ENCODE results near the gene C15orf61.

The C15orf61 gene

DNA sequence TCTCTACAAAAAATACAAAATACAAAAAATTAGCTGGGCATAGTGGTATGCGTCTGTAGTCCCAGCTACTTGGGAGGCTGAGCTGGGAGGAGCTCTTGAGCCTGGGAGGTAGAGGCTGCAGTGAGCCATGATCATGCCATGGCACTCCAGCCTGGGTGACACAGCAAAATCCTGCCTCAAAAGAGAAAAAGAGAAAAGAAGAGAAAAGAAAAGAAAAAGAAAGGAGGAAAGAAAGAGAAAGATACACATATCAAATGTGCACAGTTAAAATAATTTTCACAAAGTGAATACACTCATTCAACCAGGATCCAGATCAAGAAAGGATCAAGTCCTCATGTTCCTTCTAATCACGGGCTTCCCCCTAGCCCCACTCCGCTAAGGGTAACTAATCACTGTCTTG lies 5.8 kb upstream of the C15orf61 start:
- no peak for DNase-seq (ENCODE audit: low spot score)

DNA sequence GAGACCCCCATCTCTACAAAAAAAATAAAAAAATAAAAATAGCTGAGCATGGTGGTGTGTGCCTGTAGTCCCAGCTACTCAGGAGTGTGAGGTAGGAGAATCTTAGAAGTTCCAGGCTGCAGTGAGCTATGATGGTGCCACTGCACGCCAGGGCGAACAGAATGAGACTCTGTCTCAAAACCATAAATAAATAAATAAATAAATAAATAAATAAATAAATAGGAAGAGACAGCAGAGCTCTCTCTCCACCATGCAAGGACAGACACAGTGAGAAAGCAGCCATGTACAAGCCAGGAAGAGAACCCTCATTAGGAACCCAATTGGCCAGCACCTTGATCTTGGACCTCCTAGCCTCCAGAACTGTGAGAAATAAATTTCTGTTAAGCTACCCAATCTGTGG lies 5.4 kb upstream of the C15orf61 start:
- DNase-seq (ENCODE audit: low spot score), result no peak

DNA sequence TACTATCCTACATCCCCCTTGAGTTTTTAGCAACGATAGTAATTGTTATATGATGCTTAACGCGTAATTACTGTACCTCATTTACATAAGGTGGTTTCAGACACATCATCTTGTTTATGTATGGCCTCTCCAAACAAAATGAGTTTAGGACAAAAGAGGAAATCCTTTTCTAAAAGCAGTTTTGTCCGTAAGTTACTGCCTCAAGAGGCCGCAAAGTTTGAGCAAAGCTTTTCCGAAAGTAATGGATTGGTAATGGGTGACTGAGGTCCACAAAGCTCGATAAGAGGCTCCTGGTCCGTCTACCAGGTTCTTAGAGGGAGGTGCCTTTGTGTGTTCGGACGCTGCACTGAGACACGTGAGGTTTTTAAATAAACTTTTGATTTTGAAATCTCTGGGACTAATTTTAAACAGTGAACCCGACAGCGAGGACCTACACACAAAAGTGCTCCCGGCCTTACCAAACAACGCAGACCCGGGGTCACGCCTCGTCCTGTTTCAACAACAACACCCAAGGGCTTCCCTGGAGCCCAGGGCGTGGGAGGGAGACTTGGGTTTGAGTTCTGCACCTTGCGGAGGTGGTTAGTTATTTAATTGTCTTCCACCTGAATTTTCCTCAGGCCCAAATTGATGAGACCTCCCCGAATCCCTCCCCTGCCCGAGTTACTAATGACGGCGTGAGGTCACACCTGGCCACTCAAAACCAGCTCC lies 456 bp upstream of the C15orf61 start:
- DNase-seq (ENCODE audit: low spot score), result no peak

DNA sequence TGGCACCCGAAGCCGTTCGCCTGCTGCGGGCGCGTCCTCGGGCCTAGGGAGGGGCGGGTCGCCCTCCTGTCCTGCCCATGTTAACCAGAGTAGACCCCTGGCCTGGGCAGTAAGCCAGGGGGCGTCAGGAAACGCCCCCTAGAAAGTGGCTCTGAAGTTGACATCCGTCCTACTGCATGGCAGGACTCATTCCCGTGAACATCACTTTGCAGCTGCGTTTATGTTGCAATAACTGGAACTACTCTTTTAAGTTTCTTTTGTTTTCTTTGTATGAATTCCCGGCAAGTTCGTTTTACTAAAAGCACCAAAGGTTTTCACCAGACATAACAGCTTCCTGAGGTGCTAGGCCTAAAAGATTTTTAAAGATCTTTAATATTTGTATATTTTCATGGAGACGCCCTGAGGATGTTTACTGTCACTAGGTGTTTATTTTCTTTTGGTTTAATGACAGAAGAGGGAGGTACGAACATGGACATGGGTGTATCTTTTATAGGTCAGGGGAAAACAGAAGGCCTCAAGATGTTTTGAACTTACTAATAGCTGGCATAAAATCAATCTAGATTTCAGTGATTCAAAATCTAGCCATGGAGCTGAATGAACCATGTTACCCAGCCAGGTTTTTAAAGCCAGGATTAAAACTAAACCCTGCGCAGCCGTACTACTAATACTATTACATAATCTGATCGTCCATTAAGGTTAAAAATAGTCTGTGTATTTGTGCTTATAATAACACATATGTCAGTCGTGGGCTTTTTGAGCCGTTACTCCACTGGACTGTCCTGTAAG lies 1.0 kb downstream of the C15orf61 start:
- peak; percentile 51 for DNase-seq (ENCODE audit: low spot score)

DNA sequence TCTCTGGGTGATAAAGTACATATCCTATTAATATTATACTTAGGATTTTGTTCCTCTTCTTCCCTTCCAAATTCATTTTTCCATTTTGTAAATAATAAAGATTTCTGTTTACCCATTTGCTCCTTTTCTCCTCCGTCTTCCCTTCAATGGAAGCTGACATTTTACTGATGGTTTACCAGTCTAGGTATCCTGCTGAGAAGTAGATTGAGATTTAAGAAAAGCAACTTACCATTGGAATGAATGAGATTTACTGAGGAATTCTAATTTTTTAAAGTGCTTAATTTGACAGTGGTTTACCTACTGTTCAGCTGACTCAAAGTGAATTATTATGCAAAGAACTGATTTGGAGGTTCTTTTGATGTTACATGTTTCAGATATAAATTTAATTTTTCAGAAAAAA lies 2.4 kb downstream of the C15orf61 start:
- DNase-seq (ENCODE audit: low spot score), result no peak

DNA sequence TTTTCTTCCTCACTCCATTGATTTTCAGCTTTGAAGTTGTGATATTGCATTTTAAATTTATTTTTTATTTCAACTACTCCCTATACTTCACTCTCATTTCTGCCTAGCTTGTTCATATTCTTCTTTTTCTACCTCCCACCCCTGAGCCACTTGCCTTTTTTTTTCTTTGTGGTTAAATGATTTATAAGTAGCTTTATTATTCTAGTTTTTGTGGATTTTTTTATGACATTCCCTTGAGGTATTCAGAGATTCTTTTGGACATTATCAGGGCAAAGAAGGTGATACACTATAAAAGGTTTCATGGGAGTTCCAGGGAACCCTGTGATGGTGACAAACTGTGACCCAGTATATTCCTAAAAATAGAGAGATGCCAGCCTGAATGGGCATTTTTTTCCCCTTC lies 3.3 kb downstream of the C15orf61 start:
- no peak for DNase-seq (ENCODE audit: low spot score)

DNA sequence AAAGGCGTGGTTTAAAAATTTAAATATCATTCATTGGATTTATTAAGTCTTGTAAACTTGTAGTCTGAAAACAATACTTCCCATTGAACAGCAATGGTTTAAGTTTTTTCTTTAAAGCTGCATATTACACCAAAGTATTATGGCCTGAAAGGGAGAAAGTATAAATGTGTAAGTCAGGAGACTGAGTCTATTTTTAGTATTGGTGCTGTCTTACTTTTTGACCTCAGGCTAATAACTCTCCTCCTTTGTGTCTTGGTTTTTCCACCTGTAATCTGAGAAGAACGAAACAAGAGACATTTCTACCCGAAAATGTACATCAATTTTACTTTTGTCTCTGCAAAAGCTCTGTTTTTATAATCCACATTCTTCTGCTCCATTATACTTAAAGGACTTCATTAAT lies 7.6 kb downstream of the C15orf61 start:
- no peak for DNase-seq (ENCODE audit: low spot score)

DNA sequence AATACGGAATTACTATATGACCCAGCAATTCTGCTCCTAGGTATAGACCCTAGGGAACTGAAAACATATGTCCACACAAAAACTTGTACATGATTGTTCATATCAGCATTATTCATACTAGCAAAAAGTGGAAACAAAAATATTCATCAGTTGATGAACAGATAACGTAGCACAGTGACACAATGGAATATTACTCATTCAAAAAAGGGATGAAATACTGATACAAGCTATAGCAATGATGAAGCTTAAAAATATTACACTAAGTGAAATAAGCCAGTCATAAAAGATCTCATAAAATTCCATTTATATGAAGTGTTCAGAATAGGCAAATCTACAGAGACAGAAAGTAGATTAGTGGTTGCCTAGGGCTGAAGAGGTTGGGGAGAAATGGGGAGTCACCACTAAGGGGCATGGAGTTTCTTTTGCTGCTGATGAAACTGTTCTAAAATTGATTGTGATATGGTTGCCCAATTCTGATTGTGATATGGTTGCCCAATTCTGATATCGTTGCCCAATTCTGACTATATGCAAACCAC lies 10.5 kb downstream of the C15orf61 start:
- no peak for DNase-seq (ENCODE audit: low spot score)

DNA sequence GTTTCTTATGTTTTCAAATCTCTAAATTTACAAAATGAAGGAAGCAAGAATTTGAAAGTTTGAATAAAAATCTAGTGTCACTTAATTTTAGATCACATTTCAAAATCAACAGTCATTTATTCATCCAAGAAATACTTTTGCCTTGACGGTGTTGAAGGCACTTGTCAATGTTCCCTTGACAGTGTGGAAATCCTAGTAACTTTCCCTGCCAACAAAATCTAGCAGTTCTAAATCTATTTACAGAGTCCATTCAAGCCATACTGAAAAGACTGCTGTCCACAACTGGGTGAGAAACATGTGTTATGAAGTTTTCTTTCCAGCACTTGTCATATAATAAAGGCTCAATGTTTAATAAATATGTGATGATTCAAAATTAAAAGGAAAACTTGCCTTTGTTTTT lies 12.9 kb downstream of the C15orf61 start:
- DNase-seq (ENCODE audit: low spot score), result no peak

DNA sequence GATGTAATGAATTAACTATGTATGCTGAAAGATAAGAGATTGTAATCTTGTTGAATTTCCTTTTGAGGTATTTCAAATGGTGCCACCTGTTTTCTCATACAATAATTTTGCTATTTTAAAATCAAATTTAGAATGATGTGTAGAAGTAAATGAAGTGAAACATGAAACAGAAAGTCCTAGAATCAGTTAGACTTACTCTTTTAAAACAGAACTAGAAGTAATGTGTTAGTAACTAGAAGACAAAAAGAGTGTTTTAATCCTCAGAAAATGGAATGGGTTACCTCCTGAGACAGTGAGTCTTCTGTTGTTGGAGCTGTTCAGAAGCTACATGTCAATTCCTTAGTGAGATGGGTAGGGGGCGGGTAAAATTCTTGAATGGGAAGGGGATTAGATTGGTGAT lies 13.4 kb downstream of the C15orf61 start:
- no peak for DNase-seq (ENCODE audit: low spot score)

DNA sequence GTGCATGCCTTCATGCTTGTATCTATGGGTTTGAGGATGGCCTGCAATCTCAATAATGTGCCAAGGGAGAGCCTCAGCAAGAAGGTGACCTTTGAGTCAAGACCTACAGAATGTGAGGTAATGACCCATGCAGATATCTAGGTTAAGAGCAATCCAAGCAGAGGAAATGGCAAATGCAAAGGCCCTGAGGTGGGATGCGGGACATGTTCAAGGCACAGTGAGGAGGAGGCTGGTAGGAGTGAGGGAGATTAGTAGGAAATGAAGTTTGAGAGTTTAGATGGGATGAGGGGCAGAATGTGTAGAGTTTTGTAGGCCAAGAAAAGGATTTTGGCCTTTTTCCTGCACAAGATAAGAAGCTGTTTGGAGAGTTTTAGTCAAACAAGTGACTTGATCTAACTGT lies 16.8 kb downstream of the C15orf61 start:
- no peak for DNase-seq (ENCODE audit: low spot score)

DNA sequence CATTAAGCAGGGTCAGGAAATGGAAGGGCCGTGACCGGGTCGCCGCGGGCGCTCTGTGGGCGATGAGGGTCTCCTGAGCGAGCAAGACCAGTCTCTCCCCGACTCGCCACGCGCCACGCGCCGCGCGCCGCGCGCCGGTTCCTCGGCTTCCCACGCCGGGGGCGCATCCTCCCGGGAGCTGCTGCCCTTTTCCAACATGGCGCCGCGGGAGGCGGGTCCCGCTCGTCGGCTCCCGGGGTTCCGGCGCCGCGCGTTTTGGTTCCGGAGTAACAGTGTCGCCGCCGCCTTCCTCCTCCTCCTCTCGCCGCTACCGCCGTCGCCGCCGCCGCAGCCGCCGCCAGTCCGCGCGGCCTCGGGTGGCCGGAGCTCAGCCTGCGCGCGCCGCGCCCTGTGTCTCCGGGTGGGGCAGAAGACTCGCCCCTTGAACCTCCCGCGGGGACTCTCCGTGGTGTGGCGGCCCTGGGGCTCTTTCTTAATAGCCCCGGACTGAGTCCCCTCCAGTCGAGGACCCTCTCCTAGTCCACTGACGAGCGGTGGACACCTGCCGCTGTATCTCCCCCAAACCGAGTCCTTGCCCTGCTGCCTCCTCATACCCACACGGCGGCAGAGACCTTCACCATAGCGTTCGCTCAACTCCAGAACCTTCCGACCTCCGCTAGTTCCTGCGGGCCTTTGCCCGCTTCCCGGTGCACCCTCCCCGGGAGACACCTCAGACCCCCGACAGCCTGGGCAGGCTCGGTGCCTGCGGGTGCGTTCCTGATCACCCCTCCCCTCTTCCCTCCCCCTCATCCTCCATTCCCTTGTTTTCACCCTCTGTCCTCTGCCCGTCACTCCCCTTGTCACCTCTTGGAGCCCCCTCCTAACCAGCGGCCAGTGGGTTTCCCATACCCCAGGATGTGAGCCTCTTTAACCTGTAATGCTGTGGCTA lies 21.8 kb downstream of the C15orf61 start, which contains the start of gene MAP2K5:
MAP2K5 (plus strand) TSS at position 284 of the 928 bp plus-strand sequence; CDS start at position 917, 633 bp downstream.
- DNase-seq (ENCODE audit: low spot score), result peak; percentile 93

DNA sequence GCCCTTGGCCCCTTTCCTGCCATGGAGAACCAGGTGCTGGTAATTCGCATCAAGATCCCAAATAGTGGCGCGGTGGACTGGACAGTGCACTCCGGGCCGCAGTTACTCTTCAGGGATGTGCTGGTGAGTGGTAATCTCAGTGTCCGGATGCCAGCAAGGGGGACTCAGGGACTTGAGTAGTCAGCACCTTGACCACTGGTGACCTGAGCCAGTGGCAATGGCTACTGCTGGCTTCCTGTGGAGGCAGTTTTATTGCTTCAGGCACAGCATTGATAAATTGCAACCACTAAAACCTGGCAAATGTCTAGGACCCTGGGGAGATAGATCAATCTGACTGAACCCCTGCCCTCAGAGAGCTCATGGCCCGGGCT lies 22.4 kb downstream of the C15orf61 start:
- DNase-seq (ENCODE audit: low spot score), result no peak

DNA sequence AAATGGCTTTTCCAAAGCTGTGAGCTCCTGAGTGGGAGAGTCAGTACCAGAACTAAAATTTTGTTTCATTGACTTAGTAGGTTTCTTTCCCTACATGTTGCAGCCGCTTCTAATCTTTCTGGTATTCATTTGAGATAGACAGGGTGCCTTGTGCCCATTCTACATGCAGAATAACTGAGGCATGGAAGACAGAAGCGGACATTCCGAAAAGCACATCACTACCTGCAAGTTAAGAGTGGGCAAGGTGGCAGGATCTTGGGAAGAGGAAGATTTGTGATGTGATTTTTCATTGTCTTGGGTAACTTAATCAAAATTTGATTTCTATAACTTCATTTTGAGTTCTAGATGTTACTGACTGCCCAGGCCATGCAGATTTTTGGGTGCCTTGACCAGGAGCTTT lies 23.5 kb downstream of the C15orf61 start:
- DNase-seq (ENCODE audit: low spot score), result no peak

DNA sequence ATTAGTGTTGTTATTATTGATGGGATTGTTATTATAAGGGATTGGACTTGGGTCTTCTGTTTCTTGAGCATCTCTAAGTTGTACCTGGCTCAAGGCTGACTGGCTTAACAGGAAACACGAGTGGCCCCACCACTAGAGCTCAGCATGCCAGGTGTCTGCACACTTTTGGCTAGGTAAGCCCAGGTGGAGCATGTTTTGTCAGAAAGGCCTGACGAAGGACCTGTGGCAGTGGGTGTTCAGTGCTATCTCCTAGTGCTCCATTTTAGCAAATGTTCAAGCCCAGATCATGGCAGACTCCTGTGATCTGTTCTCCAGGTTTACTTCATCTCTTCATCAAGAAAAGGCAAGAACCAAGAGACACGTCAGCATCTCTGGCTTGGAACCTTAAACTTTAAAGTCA lies 24.9 kb downstream of the C15orf61 start:
- DNase-seq (ENCODE audit: low spot score), result no peak

DNA sequence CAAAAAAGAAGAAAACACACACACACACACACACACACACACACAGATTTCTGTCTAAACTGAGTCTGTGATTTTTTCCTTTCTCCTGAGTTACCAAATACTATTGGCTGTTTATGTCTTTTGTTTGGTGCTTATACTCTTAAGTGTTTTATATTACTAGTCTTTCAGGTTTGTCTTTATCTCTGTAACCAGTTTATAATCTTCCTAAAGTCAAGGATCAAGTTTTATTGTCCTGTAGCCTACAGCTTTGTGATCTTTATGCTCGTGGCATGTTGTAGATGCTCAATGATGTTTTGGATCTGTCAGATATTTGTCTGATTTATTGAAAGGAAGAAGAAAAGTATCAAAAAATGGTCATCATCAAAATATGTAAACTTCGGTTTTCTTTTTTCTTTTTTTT lies 26.1 kb downstream of the C15orf61 start:
- DNase-seq (ENCODE audit: low spot score), result no peak

DNA sequence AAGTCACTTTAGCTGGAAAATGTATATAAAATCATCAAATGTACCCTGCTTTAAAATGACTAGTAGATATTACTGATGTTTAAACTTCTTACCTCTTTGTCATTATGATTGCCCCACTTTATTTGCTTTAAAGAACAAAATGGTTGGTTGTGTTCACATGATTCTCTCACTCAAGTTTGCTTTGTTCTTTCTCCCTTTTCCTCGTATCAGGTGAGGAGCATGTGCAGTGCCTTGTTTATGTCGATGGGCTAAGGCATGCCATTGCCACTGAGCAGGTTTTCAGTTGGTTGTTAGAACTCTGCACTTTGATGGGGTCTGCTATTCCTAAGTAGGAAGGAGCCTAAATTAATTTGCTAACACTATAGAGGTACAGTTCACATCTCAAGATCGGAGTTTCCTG lies 26.9 kb downstream of the C15orf61 start:
- DNase-seq (ENCODE audit: low spot score), result no peak

DNA sequence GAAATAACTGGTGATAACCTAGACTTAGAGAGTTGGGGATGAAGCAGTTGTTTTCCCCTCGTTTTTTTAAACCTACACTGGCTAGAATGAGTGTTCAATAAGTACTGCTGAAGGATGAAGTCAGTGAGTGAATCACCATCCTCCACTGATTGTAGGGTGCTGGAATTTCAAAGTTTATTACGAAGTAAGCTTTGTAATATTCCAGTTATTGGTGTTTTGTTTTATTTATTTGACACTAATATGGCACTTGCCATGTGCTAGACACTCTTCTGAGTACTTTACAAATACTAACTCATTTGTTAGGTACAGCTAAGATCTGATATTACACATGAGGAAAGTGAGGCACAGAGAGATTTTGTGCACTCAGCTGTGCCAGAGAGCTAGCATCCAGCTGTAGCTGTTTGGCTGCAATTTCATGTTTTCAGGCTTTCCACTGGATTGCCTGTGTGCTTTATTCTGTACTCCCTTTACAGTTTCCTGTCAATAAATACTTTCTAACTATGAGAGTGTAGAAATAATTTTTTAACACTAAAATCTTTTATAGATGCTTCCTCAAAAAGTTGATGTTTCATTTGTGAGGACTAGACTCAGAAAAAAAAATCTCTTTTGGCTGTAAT lies 27.4 kb downstream of the C15orf61 start:
- DNase-seq (ENCODE audit: low spot score), result no peak

DNA sequence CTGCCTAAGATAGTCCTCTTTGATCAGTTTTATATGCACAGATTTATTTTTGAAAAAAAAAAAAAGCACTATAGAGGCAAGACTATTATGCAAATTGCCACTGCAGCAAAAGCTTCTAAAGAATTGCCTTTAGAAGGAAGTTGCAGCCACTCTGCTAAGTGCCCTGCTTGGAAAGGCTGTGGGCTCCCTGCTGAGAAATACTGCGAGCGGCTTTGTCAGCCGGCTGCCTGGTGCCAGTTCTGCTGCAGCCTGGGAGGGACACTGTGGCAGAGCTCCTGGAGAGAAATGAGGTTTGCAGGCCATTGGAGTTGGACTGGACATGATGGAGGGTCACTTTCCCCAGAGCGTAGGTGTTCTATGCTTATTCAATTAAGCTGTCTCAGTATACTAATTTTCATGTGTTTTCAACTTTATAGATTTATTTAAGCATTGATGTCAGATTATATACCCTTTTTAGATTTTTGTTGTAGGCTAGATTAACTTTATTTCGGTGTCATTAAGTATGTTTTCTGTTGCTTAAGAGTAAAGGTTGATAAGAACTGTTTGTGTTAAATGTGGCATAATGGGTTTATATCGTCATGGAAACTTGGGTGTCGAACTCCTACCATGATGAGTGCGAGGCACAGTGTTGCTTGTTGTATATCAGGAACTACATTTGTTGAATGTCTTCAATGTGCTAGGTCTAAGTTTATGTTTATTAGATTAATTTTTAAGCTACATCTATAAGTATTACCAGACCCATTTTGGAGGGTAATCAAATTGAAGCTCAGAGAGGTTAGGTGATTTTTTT lies 28.1 kb downstream of the C15orf61 start:
- DNase-seq (ENCODE audit: low spot score), result peak; percentile 30

DNA sequence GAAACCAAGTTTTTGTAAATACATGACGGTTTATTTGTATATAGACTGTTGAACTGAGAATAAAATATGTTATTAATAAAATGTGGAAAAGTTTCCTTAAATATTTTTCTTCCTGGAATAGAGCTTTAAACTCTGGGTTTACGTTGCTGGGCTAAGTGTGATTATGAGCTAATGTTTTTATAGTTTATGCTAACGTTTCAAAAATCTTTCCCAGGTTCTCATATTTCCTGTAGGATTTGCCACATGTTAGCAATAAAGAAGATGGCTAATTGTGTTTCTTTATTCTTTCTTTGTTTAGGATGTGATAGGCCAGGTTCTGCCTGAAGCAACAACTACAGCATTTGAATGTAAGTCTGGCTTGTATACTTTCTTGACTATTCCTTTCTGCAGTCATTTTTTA lies 28.8 kb downstream of the C15orf61 start:
- DNase-seq (ENCODE audit: low spot score), result no peak

DNA sequence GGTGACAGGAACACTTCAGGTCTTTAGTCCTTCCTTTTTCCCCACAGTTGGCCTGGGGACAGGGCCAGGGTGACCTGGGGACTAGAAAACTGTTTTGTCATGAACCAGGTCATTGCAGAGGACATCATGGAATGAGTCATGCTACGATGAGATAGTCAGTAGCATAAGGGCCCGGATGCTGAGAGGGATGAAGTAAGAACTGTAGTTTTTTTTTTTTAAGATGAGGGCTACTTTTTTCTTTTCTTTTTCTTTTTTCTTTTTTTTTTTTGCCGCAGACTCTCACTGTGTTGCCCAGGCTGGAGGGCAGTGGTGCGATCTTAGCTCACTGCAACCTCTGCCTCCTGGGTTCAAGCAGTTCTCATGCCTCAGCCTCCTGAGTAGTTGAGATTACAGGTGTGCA lies 29.6 kb downstream of the C15orf61 start:
- no peak for DNase-seq (ENCODE audit: low spot score)

All from D341Med (cell line).